ENCODE measurements around the gene DEFB110.

The DEFB110 gene

DNA sequence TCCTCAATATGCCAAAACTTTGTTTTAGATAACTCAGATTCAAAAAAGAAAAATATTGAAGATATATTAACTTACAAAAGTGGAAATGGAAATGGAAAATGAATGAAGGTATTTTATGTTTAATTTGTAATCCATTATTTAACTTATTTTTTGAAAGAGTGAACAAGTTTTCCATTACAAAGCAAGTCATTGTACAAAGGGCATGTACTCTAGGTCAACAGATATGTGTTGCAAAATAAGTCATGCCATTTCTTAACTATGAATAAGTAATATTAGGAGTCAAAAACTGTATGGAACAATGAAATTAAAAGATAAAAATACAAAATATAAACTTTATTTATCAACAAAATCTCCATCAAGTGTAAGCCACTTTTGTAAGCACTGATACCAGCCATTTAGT is 26.5 kb downstream of the DEFB110 start:
- TF ChIP-seq REST (IDR thresholded peaks at IDR 0.05; ENCODE audit: insufficient replicate concordance, low read depth): no peak
- no peak for TF ChIP-seq SPI1 (IDR thresholded peaks at IDR 0.05; ENCODE audit: borderline replicate concordance, low read depth)
- no peak for TF ChIP-seq GABPA (IDR thresholded peaks at IDR 0.05; ENCODE audit: low read depth)
- no peak for TF ChIP-seq POLR2AphosphoS5 (IDR thresholded peaks at IDR 0.05; ENCODE audit: low read depth)
- no peak for TF ChIP-seq CTCF (IDR thresholded peaks at IDR 0.05; ENCODE audit: insufficient read depth, low read length)
- H3K27me3 ChIP-seq (ENCODE audit: insufficient read depth, poor library complexity, severe bottlenecking): no peaks in the 10 kb centered on the region
- DNase-seq (ENCODE audit: low read depth in 1 of 2, low spot score in 1 of 2): no peak
- H3K27ac ChIP-seq (replicated peaks): no peak overlapping the region
- no peak overlapping the region for H3K4me3 ChIP-seq (replicated peaks; ENCODE audit: insufficient read depth, low read length)

DNA sequence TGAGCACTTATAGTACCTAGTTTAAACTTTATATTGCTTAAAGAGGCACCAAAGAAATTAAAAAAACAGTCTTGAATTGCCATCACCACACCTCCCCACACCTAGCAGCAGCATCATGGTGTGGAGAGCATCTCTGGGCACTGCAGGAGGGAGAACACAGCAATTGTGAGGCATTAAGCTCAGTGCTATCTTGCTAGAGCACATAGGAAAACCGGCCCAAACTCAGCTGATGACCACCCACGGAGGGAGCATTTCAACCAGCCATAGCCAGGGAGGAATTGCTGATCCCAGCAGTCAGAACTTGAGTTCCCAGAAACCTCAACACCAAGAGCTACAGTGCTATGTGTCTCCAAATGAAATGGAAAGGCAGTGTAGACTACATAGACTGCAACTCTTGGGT is 32.9 kb downstream of the DEFB110 start:
- TF ChIP-seq SPI1 (IDR thresholded peaks at IDR 0.05; ENCODE audit: borderline replicate concordance, low read depth) (no peak), REST (IDR thresholded peaks at IDR 0.05; ENCODE audit: insufficient replicate concordance, low read depth) (no peak), CTCF (IDR thresholded peaks at IDR 0.05; ENCODE audit: insufficient read depth, low read length) (no peak), POLR2AphosphoS5 (IDR thresholded peaks at IDR 0.05; ENCODE audit: low read depth) (no peak), GABPA (IDR thresholded peaks at IDR 0.05; ENCODE audit: low read depth) (no peak)
- Histone ChIP-seq H3K27me3 (ENCODE audit: insufficient read depth, poor library complexity, severe bottlenecking) (no peaks in the 10 kb centered on the region), H3K4me3 (replicated peaks; ENCODE audit: insufficient read depth, low read length) (no peak overlapping the region), H3K27ac (replicated peaks) (no peak overlapping the region)
- no peak for DNase-seq (ENCODE audit: low read depth in 1 of 2, low spot score in 1 of 2)

- H3K27me3 ChIP-seq (ENCODE audit: insufficient read depth, poor library complexity, severe bottlenecking): no peaks in the 10 kb centered on the region
- H3K27ac ChIP-seq (replicated peaks): no peak overlapping the region
- TF ChIP-seq REST (IDR thresholded peaks at IDR 0.05; ENCODE audit: insufficient replicate concordance, low read depth) (no peak), POLR2AphosphoS5 (IDR thresholded peaks at IDR 0.05; ENCODE audit: low read depth) (no peak), CTCF (IDR thresholded peaks at IDR 0.05; ENCODE audit: insufficient read depth, low read length) (no peak), SPI1 (IDR thresholded peaks at IDR 0.05; ENCODE audit: borderline replicate concordance, low read depth) (no peak), GABPA (IDR thresholded peaks at IDR 0.05; ENCODE audit: low read depth) (no peak)
- no peak for DNase-seq (ENCODE audit: low read depth in 1 of 2, low spot score in 1 of 2)
- no peak overlapping the region for H3K4me3 ChIP-seq (replicated peaks; ENCODE audit: insufficient read depth, low read length)
Measured at GRCh38 chr6:49987749-49988148, 34.0 kb downstream of the DEFB110 start.

Data from HL-60 (cell line).